ENCODE results near the gene CSTB. TPM values are rescaled to one million over a fixed set of nuclear protein-coding genes. Genes with fewer than 3 reads are reported as not detected.

CSTB gene
- total RNA-seq, 1 experiment from 2014 or later = 49.9 TPM

GRCh38 chr21:43794311-43794710 is 18.2 kb upstream of the CSTB start:
- Histone ChIP-seq H3K4me1 (no peaks in the 10 kb centered on the region), H3K9me3 (no peaks in the 10 kb centered on the region), H3K36me3 (ENCODE audit: control insufficient read depth, insufficient read depth, low read length) (peaks cover 2% of the 10 kb centered on the region), H3K27me3 (replicated peaks; ENCODE audit: control insufficient read depth, insufficient read depth, low read length) (no peaks in the 10 kb centered on the region), H3K4me3 (ENCODE audit: low read depth, low read length) (no peak overlapping the region)
- Mint-ChIP-seq H3K9me3 (ENCODE audit: unreplicated experiment) (no peaks in the 10 kb centered on the region), H3K27me3 (ENCODE audit: insufficient read depth, unreplicated experiment) (no peaks in the 10 kb centered on the region), H3K4me3 (ENCODE audit: unreplicated experiment) (no peak overlapping the region), H3K4me1 (ENCODE audit: low read depth, unreplicated experiment) (no peaks in the 10 kb centered on the region), H3K36me3 (ENCODE audit: insufficient read depth, unreplicated experiment) (peaks cover 80% of the 10 kb centered on the region), H3K27ac (ENCODE audit: unreplicated experiment) (no peak overlapping the region)
- BruUV-seq (replicated peaks) = no TSS peak
- no peak for DNase-seq
- ChIA-PET POLR2A (no interaction called here), CTCF (no interaction called here)
- no peak for TF ChIP-seq CTCF (IDR thresholded peaks at IDR 0.05; ENCODE audit: insufficient read depth in 1 of 2, low read depth in 1 of 2, low read length in 1 of 2, severe bottlenecking in 1 of 2, unreplicated experiment in 1 of 2)
- intact Hi-C loops (cut with micrococcal nuclease; ENCODE audit: unreplicated experiment) = no loop called here

- CTCF ChIA-PET = no interaction called here
- no peaks in the 10 kb centered on the region for H3K4me1 ChIP-seq
- no peak overlapping the region for H3K27ac Mint-ChIP-seq (ENCODE audit: unreplicated experiment)
- no TSS peak for BruUV-seq (replicated peaks)
- H3K36me3 ChIP-seq (ENCODE audit: control insufficient read depth, insufficient read depth, low read length) = no peaks in the 10 kb centered on the region; the same call in 1 of the 2 replicates
- H3K36me3 Mint-ChIP-seq (ENCODE audit: insufficient read depth, unreplicated experiment) = peaks cover 75% of the 10 kb centered on the region
- no peaks in the 10 kb centered on the region for H3K9me3 Mint-ChIP-seq (ENCODE audit: unreplicated experiment)
- no peak for DNase-seq
- H3K4me1 Mint-ChIP-seq (ENCODE audit: low read depth, unreplicated experiment) = no peaks in the 10 kb centered on the region
- H3K4me3 Mint-ChIP-seq (ENCODE audit: unreplicated experiment) = no peak overlapping the region
- no peak overlapping the region for H3K4me3 ChIP-seq (ENCODE audit: low read depth, low read length)
- H3K27me3 Mint-ChIP-seq (ENCODE audit: insufficient read depth, unreplicated experiment) = no peaks in the 10 kb centered on the region
- intact Hi-C loops (cut with micrococcal nuclease; ENCODE audit: unreplicated experiment) = no loop called here
- POLR2A ChIA-PET = no interaction called here
- no peak for TF ChIP-seq CTCF (IDR thresholded peaks at IDR 0.05; ENCODE audit: insufficient read depth in 1 of 2, low read depth in 1 of 2, low read length in 1 of 2, severe bottlenecking in 1 of 2, unreplicated experiment in 1 of 2)
- no peaks in the 10 kb centered on the region for H3K27me3 ChIP-seq (replicated peaks; ENCODE audit: control insufficient read depth, insufficient read depth, low read length)
- no peaks in the 10 kb centered on the region for H3K9me3 ChIP-seq
These were observed 17.1 kb upstream of the CSTB start for GRCh38 chr21:43793243-43793642.

- no peak for TF ChIP-seq CTCF (IDR thresholded peaks at IDR 0.05; ENCODE audit: insufficient read depth in 1 of 2, low read depth in 1 of 2, low read length in 1 of 2, severe bottlenecking in 1 of 2, unreplicated experiment in 1 of 2)
- CTCF ChIA-PET = no interaction called here
- Histone ChIP-seq H3K36me3 (ENCODE audit: control insufficient read depth, insufficient read depth, low read length) (no peaks in the 10 kb centered on the region; the same call in 1 of the 2 replicates), H3K4me1 (no peaks in the 10 kb centered on the region), H3K27me3 (replicated peaks; ENCODE audit: control insufficient read depth, insufficient read depth, low read length) (no peaks in the 10 kb centered on the region), H3K9me3 (no peaks in the 10 kb centered on the region), H3K4me3 (ENCODE audit: low read depth, low read length) (no peak overlapping the region)
- Mint-ChIP-seq H3K4me3 (ENCODE audit: unreplicated experiment) (no peak overlapping the region), H3K9me3 (ENCODE audit: unreplicated experiment) (no peaks in the 10 kb centered on the region), H3K27ac (ENCODE audit: unreplicated experiment) (no peak overlapping the region), H3K36me3 (ENCODE audit: insufficient read depth, unreplicated experiment) (peaks cover 68% of the 10 kb centered on the region), H3K27me3 (ENCODE audit: insufficient read depth, unreplicated experiment) (no peaks in the 10 kb centered on the region), H3K4me1 (ENCODE audit: low read depth, unreplicated experiment) (no peaks in the 10 kb centered on the region)
- BruUV-seq (replicated peaks) = no TSS peak
- intact Hi-C loops (cut with micrococcal nuclease; ENCODE audit: unreplicated experiment) = no loop called here
- no peak for DNase-seq
- POLR2A ChIA-PET = no interaction called here
These were observed 16.3 kb upstream of the CSTB start for GRCh38 chr21:43792406-43792805.
